Measurements from ENCODE around the gene MMP13. TPM values are rescaled to one million over a fixed set of nuclear protein-coding genes. Genes with fewer than 3 reads are reported as not detected.
"Not testable (repeated sequence)": the region's sequence is repeated elsewhere in the genome, so short reads cannot be mapped to it uniquely, and the experiment has no call there.

MMP13 gene
- total and polyA plus RNA-seq, 2 experiments from 2014 or later: not detected

GRCh38 chr11:102912482-102912830 lies 43.1 kb downstream of the MMP13 start:
- TF ChIP-seq EZH2phosphoT487 (IDR thresholded peaks at IDR 0.05; ENCODE audit: insufficient read depth, low read depth) (no peak), EZH2 (IDR thresholded peaks at IDR 0.05; ENCODE audit: insufficient read depth, poor library complexity, severe bottlenecking) (no peak)

GRCh38 chr11:102911758-102912481 lies 43.6 kb downstream of the MMP13 start:
- H3K9me2 ChIP-seq (ENCODE audit: insufficient read depth): no peaks in the 10 kb centered on the region
- no peaks in the 10 kb centered on the region for H3K79me2 ChIP-seq (ENCODE audit: insufficient read depth)
- H3K9me3 ChIP-seq (ENCODE audit: low read depth): no peaks in the 10 kb centered on the region
- 93 to 94% methylated on average over 13 of the region's 13 CpGs for WGBS, 2 experiments (ENCODE audit: low coverage in 1 of 2, low lambda C conversion rate in 2 of 2, missing lambda C conversion rate in 2 of 2)
- H3K36me3 ChIP-seq (ENCODE audit: low read depth): no peaks in the 10 kb centered on the region
- no peaks in the 10 kb centered on the region for H3F3A ChIP-seq (ENCODE audit: insufficient read depth)
- no peak overlapping the region for H3K4me2 ChIP-seq (ENCODE audit: unreplicated experiment)
- H3K4me1 ChIP-seq (ENCODE audit: insufficient read depth): no peaks in the 10 kb centered on the region
- TF ChIP-seq EZH2 (IDR thresholded peaks at IDR 0.05; ENCODE audit: insufficient read depth, poor library complexity, severe bottlenecking) (no peak), EZH2phosphoT487 (IDR thresholded peaks at IDR 0.05; ENCODE audit: insufficient read depth, low read depth) (no peak)
- H4K20me1 ChIP-seq (ENCODE audit: insufficient read depth): no peaks in the 10 kb centered on the region
- DNase-seq: no peak
- no peak overlapping the region for H2AFZ ChIP-seq
- no peak overlapping the region for H3K9ac ChIP-seq
- H3K4me3 ChIP-seq: no peak overlapping the region
- in situ Hi-C loops (cut with MboI): no loop called here
- no peaks in the 10 kb centered on the region for H3K27me3 ChIP-seq (replicated peaks; ENCODE audit: insufficient read depth)
- no peak overlapping the region for H3K27ac ChIP-seq

More at GRCh38 chr11:102912482-102912830, 43.1 kb downstream of the MMP13 start:
- no peaks in the 10 kb centered on the region for H3K27me3 ChIP-seq (replicated peaks; ENCODE audit: insufficient read depth)
- H3K9me2 ChIP-seq (ENCODE audit: insufficient read depth): no peaks in the 10 kb centered on the region
- no peak overlapping the region for H3K4me2 ChIP-seq (ENCODE audit: unreplicated experiment)
- no peak overlapping the region for H3K27ac ChIP-seq
- in situ Hi-C loops (cut with MboI): no loop called here
- H3K9me3 ChIP-seq (ENCODE audit: low read depth): no peaks in the 10 kb centered on the region
- H3K9ac ChIP-seq: no peak overlapping the region
- H3K4me1 ChIP-seq (ENCODE audit: insufficient read depth): no peaks in the 10 kb centered on the region
- H3F3A ChIP-seq (ENCODE audit: insufficient read depth): no peaks in the 10 kb centered on the region
- H4K20me1 ChIP-seq (ENCODE audit: insufficient read depth): no peaks in the 10 kb centered on the region
- no peak overlapping the region for H3K4me3 ChIP-seq
- no peak for DNase-seq
- no peaks in the 10 kb centered on the region for H3K79me2 ChIP-seq (ENCODE audit: insufficient read depth)
- no peaks in the 10 kb centered on the region for H3K36me3 ChIP-seq (ENCODE audit: low read depth)
- no peak overlapping the region for H2AFZ ChIP-seq
- 84 to 91% methylated on average over 2 of the region's 2 CpGs for WGBS, 2 experiments (ENCODE audit: low coverage in 1 of 2, low lambda C conversion rate in 2 of 2, missing lambda C conversion rate in 2 of 2)

GRCh38 chr11:102905848-102906247 lies 49.7 kb downstream of the MMP13 start:
- H3K9me2 ChIP-seq (ENCODE audit: insufficient read depth); H3K4me3 ChIP-seq; H3K9ac ChIP-seq; H3K27me3 ChIP-seq (replicated peaks; ENCODE audit: insufficient read depth); H3K36me3 ChIP-seq (ENCODE audit: low read depth); H2AFZ ChIP-seq; H3K4me1 ChIP-seq (ENCODE audit: insufficient read depth); H4K20me1 ChIP-seq (ENCODE audit: insufficient read depth); H3K4me2 ChIP-seq (ENCODE audit: unreplicated experiment); H3F3A ChIP-seq (ENCODE audit: insufficient read depth); DNase-seq; H3K9me3 ChIP-seq (ENCODE audit: low read depth); H3K27ac ChIP-seq; H3K79me2 ChIP-seq (ENCODE audit: insufficient read depth); in situ Hi-C loops (cut with MboI): not testable (repeated sequence)
- WGBS, 2 experiments (ENCODE audit: low coverage in 1 of 2, low lambda C conversion rate in 2 of 2, missing lambda C conversion rate in 2 of 2): 76 to 82% methylated on average over 5 of the region's 5 CpGs

- in situ Hi-C loops (cut with MboI): not testable (repeated sequence)
Measured at GRCh38 chr11:102903895-102904294, 51.6 kb downstream of the MMP13 start.

GRCh38 chr11:102900346-102900745 lies 55.2 kb downstream of the MMP13 start:
- Histone ChIP-seq H3K4me3 (no peak overlapping the region), H3K9me2 (ENCODE audit: insufficient read depth) (no peaks in the 10 kb centered on the region), H3F3A (ENCODE audit: insufficient read depth) (no peaks in the 10 kb centered on the region), H2AFZ (no peak overlapping the region), H3K9me3 (ENCODE audit: low read depth) (no peaks in the 10 kb centered on the region), H3K27ac (no peak overlapping the region), H3K4me1 (ENCODE audit: insufficient read depth) (no peaks in the 10 kb centered on the region), H3K36me3 (ENCODE audit: low read depth) (no peaks in the 10 kb centered on the region), H3K9ac (no peak overlapping the region), H3K27me3 (replicated peaks; ENCODE audit: insufficient read depth) (no peaks in the 10 kb centered on the region), H3K4me2 (ENCODE audit: unreplicated experiment) (no peak overlapping the region), H3K79me2 (ENCODE audit: insufficient read depth) (no peaks in the 10 kb centered on the region), H4K20me1 (ENCODE audit: insufficient read depth) (no peaks in the 10 kb centered on the region)
- 90 to 92% methylated on average over 2 of the region's 2 CpGs for WGBS, 2 experiments (ENCODE audit: low coverage in 1 of 2, low lambda C conversion rate in 2 of 2, missing lambda C conversion rate in 2 of 2)
- in situ Hi-C loops (cut with MboI): no loop called here
- no peak for TF ChIP-seq EZH2 (IDR thresholded peaks at IDR 0.05; ENCODE audit: insufficient read depth, poor library complexity, severe bottlenecking)
- TF ChIP-seq EZH2phosphoT487 (IDR thresholded peaks at IDR 0.05; ENCODE audit: insufficient read depth, low read depth): no peak
- DNase-seq: no peak

More at GRCh38 chr11:102903895-102904294, 51.6 kb downstream of the MMP13 start:
- H3K4me1 ChIP-seq (ENCODE audit: insufficient read depth); H3K27me3 ChIP-seq (replicated peaks; ENCODE audit: insufficient read depth); H3F3A ChIP-seq (ENCODE audit: insufficient read depth); DNase-seq; H3K4me3 ChIP-seq; H3K36me3 ChIP-seq (ENCODE audit: low read depth); H3K79me2 ChIP-seq (ENCODE audit: insufficient read depth); H4K20me1 ChIP-seq (ENCODE audit: insufficient read depth); H3K4me2 ChIP-seq (ENCODE audit: unreplicated experiment); H3K9me3 ChIP-seq (ENCODE audit: low read depth); H2AFZ ChIP-seq; H3K27ac ChIP-seq; H3K9me2 ChIP-seq (ENCODE audit: insufficient read depth); H3K9ac ChIP-seq: not testable (repeated sequence)
- WGBS, 2 experiments (ENCODE audit: low coverage in 1 of 2, low lambda C conversion rate in 2 of 2, missing lambda C conversion rate in 2 of 2): 87 to 91% methylated on average over 5 of the region's 5 CpGs

Small RNA genes within 50 kb of the gene (small RNA-seq; reads per million reads assigned to genes)
- not detected for gene RNU7-159P (ENCODE audit: low read depth, low replicate concordance)

Other genes starting within 250 kb of the MMP13 start
- gene MMP27, start 250.0 kb downstream of the MMP13 start, total RNA-seq (2014; rRNA removed; shearing (Covaris generic)): not detected in 2 replicates
- 0.09 TPM in 1 of 2 replicates, not detected in the other for gene MMP27, start 250.0 kb downstream of the MMP13 start, polyA plus RNA-seq (2016; fragmentation: Nextera tagmentation; extraction: Ambion mirVana)
- not detected in 2 replicates for gene MMP8, start 230.8 kb downstream of the MMP13 start, total RNA-seq (2014; rRNA removed; shearing (Covaris generic))
- not detected in 2 replicates for gene MMP8, start 230.8 kb downstream of the MMP13 start, polyA plus RNA-seq (2016; fragmentation: Nextera tagmentation; extraction: Ambion mirVana)
- 0.97 and 2.3 TPM in 2 replicates for gene MMP10, start 175.1 kb downstream of the MMP13 start, total RNA-seq (2014; rRNA removed; shearing (Covaris generic))
- gene MMP10, start 175.1 kb downstream of the MMP13 start, polyA plus RNA-seq (2016; fragmentation: Nextera tagmentation; extraction: Ambion mirVana): 1.0 and 1.1 TPM in 2 replicates
- 53.2 and 68.3 TPM in 2 replicates for gene MMP1, start 157.6 kb downstream of the MMP13 start, total RNA-seq (2014; rRNA removed; shearing (Covaris generic))
- gene MMP1, start 157.6 kb downstream of the MMP13 start, polyA plus RNA-seq (2016; fragmentation: Nextera tagmentation; extraction: Ambion mirVana): 34.5 and 37.9 TPM in 2 replicates
- 16.1 and 19.1 TPM in 2 replicates for gene MMP3, start 112.1 kb downstream of the MMP13 start, total RNA-seq (2014; rRNA removed; shearing (Covaris generic))
- gene MMP3, start 112.1 kb downstream of the MMP13 start, polyA plus RNA-seq (2016; fragmentation: Nextera tagmentation; extraction: Ambion mirVana): 18.8 and 24.4 TPM in 2 replicates
- gene MMP12, start 80.8 kb downstream of the MMP13 start, total RNA-seq (2014; rRNA removed; shearing (Covaris generic)): 0.51 and 0.76 TPM in 2 replicates
- 0.19 and 0.41 TPM in 2 replicates for gene MMP12, start 80.8 kb downstream of the MMP13 start, polyA plus RNA-seq (2016; fragmentation: Nextera tagmentation; extraction: Ambion mirVana)
- 76.0 and 87.6 TPM in 2 replicates for gene DCUN1D5, start 136.4 kb upstream of the MMP13 start, total RNA-seq (2014; rRNA removed; shearing (Covaris generic))
- 73.5 and 80.1 TPM in 2 replicates for gene DCUN1D5, start 136.4 kb upstream of the MMP13 start, polyA plus RNA-seq (2016; fragmentation: Nextera tagmentation; extraction: Ambion mirVana)
- 24.7 and 27.0 TPM in 2 replicates for gene DYNC2H1, start 153.7 kb upstream of the MMP13 start, total RNA-seq (2014; rRNA removed; shearing (Covaris generic))
- gene DYNC2H1, start 153.7 kb upstream of the MMP13 start, polyA plus RNA-seq (2016; fragmentation: Nextera tagmentation; extraction: Ambion mirVana): 7.0 and 9.3 TPM in 2 replicates

Measured in GM23248 (cell line).